Vagina (tissue), 2 donors: Measurements from ENCODE around the gene ACTN4. TPM values are rescaled to one million over a fixed set of nuclear protein-coding genes. Genes with fewer than 3 reads are reported as not detected.
"Not testable (repeated sequence)": the region's sequence is repeated elsewhere in the genome, so short reads cannot be mapped to it uniquely, and the experiment has no call there.

ENCODE experiments used
- DNase-seq, 2 donors: peaks; one replicate each; pipeline ENCODE4 v3.0.0-alpha.2; 2017; ENCODE audit errors: extremely low spot score in 2 of 2
- H3K27ac ChIP-seq: fragments of 200-600 bp; sonication (generic); one replicate; pipeline ENCODE4 v1.5.1; 2019
- H3K27me3 ChIP-seq: fragments of 200-600 bp; sonication (generic); one replicate; pipeline ENCODE4 v1.5.1; 2019
- H3K36me3 ChIP-seq, 2 donors: fragments of 200-600 bp; sonication (generic); one replicate each; pipeline ENCODE4 v1.5.1; 2017 to 2019
- H3K4me1 ChIP-seq: fragments of 200-600 bp; sonication (generic); one replicate; pipeline ENCODE4 v1.5.1; 2019
- H3K4me3 ChIP-seq, 2 donors: fragments of 200-600 bp; sonication (generic); 1 replicate in 1 of 2; 2 replicates in 1 of 2; pipeline ENCODE4 v1.5.1; 2016 to 2019
- H3K9me3 ChIP-seq: fragments of 200-600 bp; sonication (generic); one replicate; pipeline ENCODE4 v1.5.1; 2019
- POLR2A ChIP-seq, 2 donors: fragments of 450-650 bp; IDR thresholded peaks; one replicate each; pipeline ENCODE4 v1.6.1; 2017; ENCODE audit warnings: antibody characterized with exemption in 2 of 2, mild to moderate bottlenecking in 2 of 2, moderate library complexity in 2 of 2
- POLR2AphosphoS5 ChIP-seq, 2 donors: sonication (generic); formaldehyde crosslinking; IDR thresholded peaks; one replicate each; pipeline ENCODE4 v1.9.0; 2017; ENCODE audit warnings: antibody characterized with exemption in 2 of 2, mild to moderate bottlenecking in 2 of 2, low read depth in 1 of 2; ENCODE audit not compliant: insufficient read depth in 1 of 2
- intact Hi-C: fragments of 100-400 bp; cut with DNase I; formaldehyde crosslinking; loops from one replicate; pipeline ENCODE4 v1.15.1; 2023
- total RNA-seq: library from RNA; depleted of rRNA; stranded (reverse); fragments of >200 nt; gene quantifications from one replicate; pipeline ENCODE4 v1.2.3, GENCODE V29; 2016
- TF ChIP-seq, protein P1 (sequence below), 3 experiments: fragments of 450-650 bp in 2 of 3; fragments of 200-600 bp in 1 of 3; sonication (generic) in 1 of 3; IDR thresholded peaks; one replicate each; pipeline ENCODE4 v1.5.1; 2017 to 2019; ENCODE audit warnings: antibody characterized with exemption in 3 of 3, mild to moderate bottlenecking in 2 of 3, moderate library complexity in 2 of 3

The ACTN4 gene
- total RNA-seq: 513 TPM

DNA sequence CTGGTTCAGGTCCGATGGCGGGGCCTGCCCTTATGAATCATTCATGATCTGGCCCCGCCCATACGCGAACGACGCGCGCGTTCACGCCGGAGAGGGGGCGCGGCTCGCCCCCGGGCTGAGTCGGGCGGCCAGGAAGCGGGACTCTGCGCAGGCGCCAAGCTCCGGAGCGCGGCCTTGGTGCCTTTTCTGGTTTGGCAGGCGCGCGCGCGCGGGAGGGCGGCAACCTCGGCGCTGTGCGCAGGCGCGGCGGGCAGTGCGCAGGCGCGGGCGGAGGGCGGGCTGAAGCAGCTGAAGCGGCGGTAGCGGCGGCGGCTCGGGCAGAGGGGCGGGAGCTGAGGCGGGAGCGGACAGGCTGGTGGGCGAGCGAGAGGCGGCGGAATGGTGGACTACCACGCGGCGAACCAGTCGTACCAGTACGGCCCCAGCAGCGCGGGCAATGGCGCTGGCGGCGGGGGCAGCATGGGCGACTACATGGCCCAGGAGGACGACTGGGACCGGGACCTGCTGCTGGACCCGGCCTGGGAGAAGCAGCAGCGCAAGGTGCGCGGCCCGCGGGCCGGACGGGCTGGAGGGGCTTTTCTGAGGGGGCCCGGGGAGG is at the start of gene ACTN4:
TSS of gene ACTN4 (plus strand) at position 282 of the 598 bp plus-strand sequence. CDS start at position 379, 97 bp downstream.
- TF ChIP-seq POLR2AphosphoS5 (IDR thresholded peaks at IDR 0.05; ENCODE audit: insufficient read depth in 1 of 2, low read depth in 1 of 2) (peak; percentile 79 to 94), POLR2A (IDR thresholded peaks at IDR 0.05) (peak; percentile 65 to 99)
- TF ChIP-seq, protein P1, sequence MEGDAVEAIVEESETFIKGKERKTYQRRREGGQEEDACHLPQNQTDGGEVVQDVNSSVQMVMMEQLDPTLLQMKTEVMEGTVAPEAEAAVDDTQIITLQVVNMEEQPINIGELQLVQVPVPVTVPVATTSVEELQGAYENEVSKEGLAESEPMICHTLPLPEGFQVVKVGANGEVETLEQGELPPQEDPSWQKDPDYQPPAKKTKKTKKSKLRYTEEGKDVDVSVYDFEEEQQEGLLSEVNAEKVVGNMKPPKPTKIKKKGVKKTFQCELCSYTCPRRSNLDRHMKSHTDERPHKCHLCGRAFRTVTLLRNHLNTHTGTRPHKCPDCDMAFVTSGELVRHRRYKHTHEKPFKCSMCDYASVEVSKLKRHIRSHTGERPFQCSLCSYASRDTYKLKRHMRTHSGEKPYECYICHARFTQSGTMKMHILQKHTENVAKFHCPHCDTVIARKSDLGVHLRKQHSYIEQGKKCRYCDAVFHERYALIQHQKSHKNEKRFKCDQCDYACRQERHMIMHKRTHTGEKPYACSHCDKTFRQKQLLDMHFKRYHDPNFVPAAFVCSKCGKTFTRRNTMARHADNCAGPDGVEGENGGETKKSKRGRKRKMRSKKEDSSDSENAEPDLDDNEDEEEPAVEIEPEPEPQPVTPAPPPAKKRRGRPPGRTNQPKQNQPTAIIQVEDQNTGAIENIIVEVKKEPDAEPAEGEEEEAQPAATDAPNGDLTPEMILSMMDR (IDR thresholded peaks at IDR 0.05): no peak
- Histone ChIP-seq H3K36me3 (no peaks in the 10 kb centered on the region), H3K27ac (peak within 1 kb of the TSS; percentile 97), H3K9me3 (no peaks in the 10 kb centered on the region), H3K4me1 (peaks cover 42% of the 10 kb centered on the region), H3K4me3 (peak within 1 kb of the TSS; percentile 97 to 99), H3K27me3 (no peaks in the 10 kb centered on the region)
- intact Hi-C loops: loop anchor here (5.0 kb wide), 2 partner anchors 55 to 205 kb away; no protein-coding TSS in a partner anchor
- DNase-seq: peak in 1 of 2 donors; percentile 97

DNA sequence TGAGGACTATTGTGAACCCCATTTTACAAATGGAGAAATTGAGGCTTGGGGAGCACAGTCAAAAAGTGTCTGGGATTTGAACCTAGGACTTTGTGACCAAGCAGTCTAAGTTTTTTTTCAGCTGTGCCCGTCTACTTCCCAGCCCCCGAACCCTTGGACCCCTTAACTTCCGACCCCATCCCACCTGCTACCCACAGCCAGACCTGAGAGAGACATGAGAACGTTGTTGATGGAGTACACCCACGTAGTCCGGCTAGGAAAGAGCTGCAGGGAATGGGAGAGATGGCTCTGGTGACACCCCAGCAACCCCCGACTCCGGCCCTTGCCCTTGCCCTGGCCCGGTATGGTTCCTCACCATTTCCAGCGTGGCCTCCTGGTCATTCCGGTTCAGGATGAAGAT is 47.7 kb upstream of the ACTN4 start:
- peaks cover 6% of the 10 kb centered on the region for H3K4me1 ChIP-seq
- no peaks in the 10 kb centered on the region for H3K9me3 ChIP-seq
- H3K36me3 ChIP-seq: no peaks in the 10 kb centered on the region
- H3K4me3 ChIP-seq: no peak overlapping the region
- no peak overlapping the region for H3K27ac ChIP-seq
- TF ChIP-seq POLR2AphosphoS5 (IDR thresholded peaks at IDR 0.05; ENCODE audit: insufficient read depth in 1 of 2, low read depth in 1 of 2) (no peak), POLR2A (IDR thresholded peaks at IDR 0.05) (no peak)
- TF ChIP-seq, protein P1 (IDR thresholded peaks at IDR 0.05): no peak
- intact Hi-C loops: no loop called here
- DNase-seq: no peak
- no peaks in the 10 kb centered on the region for H3K27me3 ChIP-seq

DNA sequence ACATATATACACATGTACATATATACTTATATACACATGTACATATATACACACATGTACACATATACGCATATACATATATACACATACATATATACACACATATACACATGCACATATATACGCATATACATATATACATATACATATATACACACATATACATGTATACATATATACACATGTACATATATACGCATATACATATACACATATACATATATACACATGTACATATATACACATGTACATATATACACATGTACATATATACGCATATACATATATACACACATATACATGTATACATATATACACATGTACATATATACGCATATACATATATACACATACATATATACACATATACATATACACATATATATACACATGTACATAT is 44.6 kb upstream of the ACTN4 start:
- H3K36me3 ChIP-seq, H3K4me3 ChIP-seq, H3K9me3 ChIP-seq, DNase-seq, H3K27me3 ChIP-seq, H3K4me1 ChIP-seq, H3K27ac ChIP-seq, intact Hi-C loops: not testable (repeated sequence)

DNA sequence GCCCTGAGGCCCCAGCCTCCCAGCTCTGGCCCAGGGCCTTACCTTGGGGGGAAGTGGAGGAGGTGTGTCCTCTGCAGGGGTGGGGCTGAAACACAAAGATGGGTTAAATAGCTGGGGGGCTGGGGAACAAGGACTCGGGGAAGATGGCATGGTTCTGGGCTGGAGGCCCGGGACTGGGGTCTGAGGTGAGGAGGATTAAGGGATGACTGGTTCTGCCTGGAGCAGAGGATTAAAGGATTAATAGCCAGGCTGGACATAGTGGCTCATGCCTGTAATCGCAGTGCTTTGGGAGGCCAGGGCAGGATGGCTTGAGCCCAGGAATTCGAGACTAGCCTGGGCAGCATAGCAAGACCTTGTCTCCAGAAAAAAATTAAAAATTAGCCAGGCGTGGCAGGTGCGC is 41.3 kb upstream of the ACTN4 start:
- Histone ChIP-seq H3K4me1 (no peaks in the 10 kb centered on the region), H3K9me3 (no peaks in the 10 kb centered on the region), H3K4me3 (no peak overlapping the region), H3K27me3 (no peaks in the 10 kb centered on the region), H3K27ac (no peak overlapping the region), H3K36me3 (no peaks in the 10 kb centered on the region)
- intact Hi-C loops: no loop called here
- DNase-seq: no peak
- TF ChIP-seq, protein P1 (IDR thresholded peaks at IDR 0.05): no peak
- TF ChIP-seq POLR2AphosphoS5 (IDR thresholded peaks at IDR 0.05; ENCODE audit: insufficient read depth in 1 of 2, low read depth in 1 of 2) (no peak), POLR2A (IDR thresholded peaks at IDR 0.05) (no peak)

DNA sequence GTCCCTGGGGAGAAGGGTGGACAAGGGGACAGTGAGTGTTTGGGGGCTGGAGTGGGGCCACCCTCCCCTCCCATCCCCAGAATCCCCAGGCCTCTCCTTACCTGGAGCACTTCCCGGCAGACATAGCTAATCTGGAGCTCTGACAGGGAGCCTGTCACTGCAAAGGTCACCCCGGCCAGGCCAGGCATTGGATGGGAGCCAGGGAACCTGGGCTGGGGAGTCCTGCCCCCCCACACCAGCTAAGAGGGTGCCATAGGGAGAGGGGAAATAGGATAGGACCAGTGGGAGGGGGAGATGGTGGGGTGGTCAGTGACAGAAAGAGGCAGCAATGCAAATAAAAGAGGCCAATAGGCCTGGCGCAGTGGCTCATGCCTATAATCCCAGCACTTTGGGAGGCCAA is 33.2 kb upstream of the ACTN4 start:
- H3K36me3 ChIP-seq: no peaks in the 10 kb centered on the region
- no peak overlapping the region for H3K27ac ChIP-seq
- TF ChIP-seq POLR2AphosphoS5 (IDR thresholded peaks at IDR 0.05; ENCODE audit: insufficient read depth in 1 of 2, low read depth in 1 of 2) (no peak), POLR2A (IDR thresholded peaks at IDR 0.05) (no peak)
- TF ChIP-seq, protein P1 (IDR thresholded peaks at IDR 0.05): no peak
- no peak for DNase-seq
- H3K4me1 ChIP-seq: peaks cover 8% of the 10 kb centered on the region
- no peaks in the 10 kb centered on the region for H3K27me3 ChIP-seq
- no peak overlapping the region for H3K4me3 ChIP-seq
- H3K9me3 ChIP-seq: no peaks in the 10 kb centered on the region
- intact Hi-C loops: no loop called here
